Smooth muscle cell (in vitro differentiated cells): ENCODE results near the gene LPIN1. TPM values are rescaled to one million over a fixed set of nuclear protein-coding genes. Genes with fewer than 3 reads are reported as not detected.
"Not testable (repeated sequence)": the region's sequence is repeated elsewhere in the genome, so short reads cannot be mapped to it uniquely, and the experiment has no call there.

Source experiments
- DNase-seq: peaks from one replicate; lab custom pipeline; 2025; ENCODE audit not compliant: unreplicated experiment; lab: John Stamatoyannopoulos, UW
- H2AFZ ChIP-seq: fragments of 200-600 bp; sonication (generic); 2 replicates; pipeline ENCODE4 v1.6.0; 2016; ENCODE audit warnings: antibody characterized with exemption, low read depth, mild to moderate bottlenecking
- H3F3A ChIP-seq: fragments of 200-600 bp; sonication (generic); 2 replicates; pipeline ENCODE4 v1.6.0; 2017; ENCODE audit warnings: antibody characterized with exemption, low read depth
- H3K27ac ChIP-seq: fragments of 200-600 bp; sonication (generic); 2 replicates; pipeline ENCODE4 v1.5.1; 2016; ENCODE audit warnings: low read depth, mild to moderate bottlenecking
- H3K27me3 ChIP-seq: fragments of 200-600 bp; sonication (generic); 2 replicates; pipeline ENCODE4 v1.6.1; 2016; ENCODE audit warnings: low read depth, mild to moderate bottlenecking
- H3K36me3 ChIP-seq: fragments of 200-600 bp; sonication (generic); 2 replicates; pipeline ENCODE4 v1.5.1; 2016; ENCODE audit warnings: low read depth
- H3K4me1 ChIP-seq: fragments of 200-600 bp; sonication (generic); 2 replicates; pipeline ENCODE4 v1.5.1; 2016; ENCODE audit warnings: low read depth
- H3K4me2 ChIP-seq: fragments of 200-600 bp; sonication (generic); 2 replicates; pipeline ENCODE4 v1.6.0; 2016; ENCODE audit warnings: mild to moderate bottlenecking
- H3K4me3 ChIP-seq: fragments of 200-600 bp; sonication (generic); 2 replicates; pipeline ENCODE4 v1.5.1; 2016; ENCODE audit warnings: mild to moderate bottlenecking
- H3K79me2 ChIP-seq: fragments of 200-600 bp; sonication (generic); 2 replicates; pipeline ENCODE4 v1.6.0; 2016; ENCODE audit warnings: low read depth, mild to moderate bottlenecking
- H3K9ac ChIP-seq: fragments of 200-600 bp; sonication (generic); 2 replicates; pipeline ENCODE4 v1.6.0; 2016; ENCODE audit warnings: low read depth
- H3K9me3 ChIP-seq: fragments of 200-600 bp; sonication (generic); replicated peaks from 2 replicates; pipeline ENCODE4 v1.5.1; 2016; ENCODE audit warnings: low read depth
- H4K20me1 ChIP-seq: fragments of 200-600 bp; sonication (generic); 2 replicates; pipeline ENCODE4 v1.6.0; 2016; ENCODE audit warnings: low read depth
- CTCF ChIP-seq: fragments of 200-600 bp; sonication (generic); IDR thresholded peaks from 2 replicates; pipeline ENCODE4 v1.5.1; 2017; ENCODE audit warnings: borderline replicate concordance, mild to moderate bottlenecking, antibody characterized with exemption; ENCODE audit not compliant: insufficient read depth, poor library complexity, severe bottlenecking
- WGBS: methylation state at CpG from one replicate; pipeline ENCODE4 v1.1.7; 2016; ENCODE audit warnings: low lambda C conversion rate; 5-methylcytosine and 5-hydroxymethylcytosine counted together
- polyA plus RNA-seq: library from polyadenylated mRNA; unstranded; fragments of >200 nt; fragmentation: Nextera tagmentation; extraction: Ambion mirVana; gene quantifications from 2 replicates; pipeline ENCODE4 v1.2.1, GENCODE V29; 2016
- total RNA-seq: library from RNA; depleted of rRNA; stranded (reverse); fragments of >200 nt; gene quantifications from 2 replicates; pipeline ENCODE4 v1.2.3, GENCODE V29; 2014

The LPIN1 gene
- total and polyA plus RNA-seq, 2 experiments from 2014 or later, result 13.8 to 17.9 TPM

- Histone ChIP-seq H3K27ac (peak overlapping the region; percentile 8), H4K20me1 (no peaks in the 10 kb centered on the region), H3K79me2 (no peaks in the 10 kb centered on the region), H3F3A (no peaks in the 10 kb centered on the region), H3K4me2 (peak overlapping the region; percentile 55), H3K9me3 (no peaks in the 10 kb centered on the region), H3K4me3 (no peak overlapping the region), H2AFZ (no peak overlapping the region), H3K36me3 (no peaks in the 10 kb centered on the region), H3K27me3 (no peaks in the 10 kb centered on the region), H3K9ac (no peak overlapping the region), H3K4me1 (peaks cover 9% of the 10 kb centered on the region)
- TF ChIP-seq CTCF, result no peak
- DNase-seq, result no peak
- WGBS, result 19% methylated on average over 4 of the region's 4 CpGs
Measured at GRCh38 chr2:11839916-11840315, 93.5 kb downstream of the LPIN1 start.

- WGBS, result 94% methylated on average over 2 of the region's 2 CpGs
- Histone ChIP-seq H3K4me1 (peaks cover 9% of the 10 kb centered on the region), H3K79me2 (no peaks in the 10 kb centered on the region), H3K27me3 (no peaks in the 10 kb centered on the region), H4K20me1 (no peaks in the 10 kb centered on the region), H3K4me2 (no peak overlapping the region), H2AFZ (no peak overlapping the region), H3K9ac (no peak overlapping the region), H3K9me3 (no peaks in the 10 kb centered on the region), H3K4me3 (no peak overlapping the region), H3K36me3 (no peaks in the 10 kb centered on the region), H3K27ac (no peak overlapping the region), H3F3A (no peaks in the 10 kb centered on the region)
- no peak for TF ChIP-seq CTCF
- DNase-seq, result no peak
Measured at GRCh38 chr2:11842336-11842735, 95.9 kb downstream of the LPIN1 start.

GRCh38 chr2:11844798-11845197, 98.4 kb downstream of the LPIN1 start:
- H3K4me3 ChIP-seq, H3K9me3 ChIP-seq, H2AFZ ChIP-seq, H3K9ac ChIP-seq, DNase-seq, H3K4me2 ChIP-seq, H3F3A ChIP-seq, H3K27ac ChIP-seq, H3K4me1 ChIP-seq, H3K27me3 ChIP-seq, H3K79me2 ChIP-seq, H3K36me3 ChIP-seq, H4K20me1 ChIP-seq: not testable (repeated sequence)
- WGBS, result 100% methylated on average over 1 of the region's 1 CpG

- not testable (repeated sequence) for H3K9ac ChIP-seq
Measured at GRCh38 chr2:11847935-11848334, 101.5 kb downstream of the LPIN1 start.

GRCh38 chr2:11850082-11850481, 103.7 kb downstream of the LPIN1 start:
- no peak for DNase-seq
- TF ChIP-seq CTCF, result no peak
- H2AFZ ChIP-seq, result no peak overlapping the region
- H3K4me1 ChIP-seq, result no peaks in the 10 kb centered on the region
- no peaks in the 10 kb centered on the region for H3K27me3 ChIP-seq
- no peaks in the 10 kb centered on the region for H3K9me3 ChIP-seq
- H3F3A ChIP-seq, result no peaks in the 10 kb centered on the region
- no peaks in the 10 kb centered on the region for H4K20me1 ChIP-seq
- H3K36me3 ChIP-seq, result no peaks in the 10 kb centered on the region
- no peak overlapping the region for H3K4me3 ChIP-seq
- no peak overlapping the region for H3K4me2 ChIP-seq
- H3K9ac ChIP-seq, result no peak overlapping the region
- H3K27ac ChIP-seq, result no peak overlapping the region
- no peaks in the 10 kb centered on the region for H3K79me2 ChIP-seq
- WGBS, result 94% methylated on average over 17 of the region's 17 CpGs

More at GRCh38 chr2:11847935-11848334, 101.5 kb downstream of the LPIN1 start:
- H3K4me2 ChIP-seq, H3K27ac ChIP-seq, H3K79me2 ChIP-seq, H4K20me1 ChIP-seq, H3K9me3 ChIP-seq, H3K4me3 ChIP-seq, DNase-seq, H3F3A ChIP-seq, H2AFZ ChIP-seq, H3K27me3 ChIP-seq, H3K4me1 ChIP-seq, H3K36me3 ChIP-seq: not testable (repeated sequence)
- 90% methylated on average over 2 of the region's 2 CpGs for WGBS
